HEK293 (cell line): ENCODE results near the gene COMMD10.

ENCODE experiments used
- AEBP2 ChIP-seq: fragments of 450-650 bp; formaldehyde crosslinking; IDR thresholded peaks from 2 replicates; pipeline ENCODE4 v1.5.1; 2016; ENCODE audit warnings: missing biosample characterization, missing genetic modification characterization, borderline replicate concordance
- CTCF ChIP-seq: fragments of 450-650 bp; formaldehyde crosslinking; IDR thresholded peaks from 2 replicates; pipeline ENCODE4 v1.5.1; 2016; ENCODE audit warnings: missing biosample characterization, missing genetic modification characterization
- GLI2 ChIP-seq: fragments of 450-650 bp; formaldehyde crosslinking; IDR thresholded peaks from 2 replicates; pipeline ENCODE4; 2017; ENCODE audit warnings: missing biosample characterization, missing genetic modification characterization, low read depth, borderline replicate concordance
- KLF16 ChIP-seq: fragments of 450-650 bp; formaldehyde crosslinking; IDR thresholded peaks from 2 replicates; pipeline ENCODE4 v1.5.1; 2017; ENCODE audit warnings: missing biosample characterization, missing genetic modification characterization

GRCh38 chr5:116152169-116152568 lies 67.3 kb downstream of the COMMD10 start:
- TF ChIP-seq AEBP2 (no peak), CTCF (tag by site-specific recombination) (no peak), KLF16 (tag by site-specific recombination) (no peak), GLI2 (no peak)
